ENCODE data around the gene CEBPB.
"Not testable (repeated sequence)": the region's sequence is repeated elsewhere in the genome, so short reads cannot be mapped to it uniquely, and the experiment has no call there.

CEBPB gene

DNA sequence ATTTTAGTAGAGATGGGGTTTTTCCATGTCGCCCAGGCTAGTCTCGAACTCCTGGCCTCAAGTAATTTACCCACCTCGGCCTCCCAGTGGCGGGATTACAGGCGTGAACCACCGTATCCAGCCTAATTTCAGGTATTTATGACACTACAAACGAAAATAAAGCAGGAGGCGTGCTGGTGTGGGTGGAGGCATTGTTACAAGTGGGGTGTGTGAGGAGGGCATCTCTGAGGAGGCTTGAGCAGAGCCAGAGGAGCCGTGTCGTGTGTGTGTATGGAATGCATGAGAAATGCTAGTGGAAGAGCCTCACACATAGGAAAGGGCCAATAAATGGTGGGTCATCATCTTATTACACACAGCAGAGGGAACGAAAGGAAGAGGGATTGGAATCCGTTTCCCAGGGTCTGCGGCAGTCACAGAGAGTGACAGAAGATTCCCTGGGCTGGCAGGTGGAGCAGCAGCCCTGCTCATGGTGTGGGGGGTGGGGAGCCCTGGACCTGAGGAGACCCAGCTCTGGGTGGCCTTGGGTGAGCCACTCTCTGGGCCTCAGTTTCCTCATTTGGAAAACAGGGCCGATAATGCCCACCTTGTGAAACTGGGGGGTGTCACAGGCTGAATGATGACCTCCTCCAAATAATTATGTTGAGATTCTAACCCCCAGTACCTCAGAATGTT lies 19.9 kb upstream of the CEBPB start:
- no peak for DNase-seq

DNA sequence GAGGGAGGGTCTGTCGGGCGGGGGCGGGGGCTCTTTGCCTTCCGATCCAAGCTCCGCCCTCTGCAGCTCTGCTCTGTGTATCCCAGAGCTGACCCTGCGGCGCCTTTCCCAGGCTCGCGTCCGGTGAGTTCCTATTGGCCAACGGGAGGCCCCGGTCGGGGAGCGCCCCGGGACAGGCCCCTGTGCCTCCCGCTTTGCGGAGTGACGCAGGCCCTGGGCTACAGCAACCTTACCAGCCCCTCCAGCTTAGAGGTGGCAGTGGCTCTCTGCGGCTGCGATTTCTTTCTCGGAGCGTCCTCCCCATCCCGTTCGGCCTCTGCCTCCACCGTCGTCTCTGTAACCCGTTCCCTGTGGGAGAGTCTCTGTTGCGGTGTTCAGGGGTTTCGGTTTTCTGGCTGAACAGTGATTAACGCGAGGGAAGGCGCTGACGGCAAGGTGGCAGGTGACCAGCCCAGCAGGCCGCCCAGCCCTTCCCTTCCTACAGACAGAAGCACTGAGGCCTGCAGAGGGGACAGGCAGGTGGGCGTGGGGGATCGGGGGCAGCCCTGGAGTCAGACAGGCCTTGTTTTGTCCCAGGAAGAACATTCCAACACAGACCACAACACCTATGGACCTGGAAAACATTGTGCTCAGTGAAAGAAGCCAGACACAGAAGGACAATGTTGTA lies 18.1 kb upstream of the CEBPB start:
- DNase-seq = no peak

DNA sequence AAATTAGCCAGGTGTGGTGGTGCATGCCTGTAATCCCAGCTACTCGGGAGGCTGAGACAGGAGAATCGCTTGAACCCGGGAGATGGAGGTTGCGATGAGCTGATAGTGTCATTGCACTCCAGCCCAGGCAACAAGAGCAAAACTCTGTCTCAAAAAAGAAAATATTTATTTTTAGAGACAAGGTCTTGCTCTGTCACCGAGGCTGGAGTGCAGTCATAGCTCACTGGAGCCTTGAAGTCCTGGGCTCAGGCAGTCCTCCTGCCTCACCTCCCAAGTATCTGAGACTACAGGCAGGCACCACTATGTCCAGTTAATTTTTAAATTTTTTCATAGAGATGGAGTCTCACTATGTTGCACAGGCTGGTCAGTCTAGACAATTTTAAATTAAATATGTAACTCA lies 16.2 kb upstream of the CEBPB start:
- DNase-seq = no peak

DNA sequence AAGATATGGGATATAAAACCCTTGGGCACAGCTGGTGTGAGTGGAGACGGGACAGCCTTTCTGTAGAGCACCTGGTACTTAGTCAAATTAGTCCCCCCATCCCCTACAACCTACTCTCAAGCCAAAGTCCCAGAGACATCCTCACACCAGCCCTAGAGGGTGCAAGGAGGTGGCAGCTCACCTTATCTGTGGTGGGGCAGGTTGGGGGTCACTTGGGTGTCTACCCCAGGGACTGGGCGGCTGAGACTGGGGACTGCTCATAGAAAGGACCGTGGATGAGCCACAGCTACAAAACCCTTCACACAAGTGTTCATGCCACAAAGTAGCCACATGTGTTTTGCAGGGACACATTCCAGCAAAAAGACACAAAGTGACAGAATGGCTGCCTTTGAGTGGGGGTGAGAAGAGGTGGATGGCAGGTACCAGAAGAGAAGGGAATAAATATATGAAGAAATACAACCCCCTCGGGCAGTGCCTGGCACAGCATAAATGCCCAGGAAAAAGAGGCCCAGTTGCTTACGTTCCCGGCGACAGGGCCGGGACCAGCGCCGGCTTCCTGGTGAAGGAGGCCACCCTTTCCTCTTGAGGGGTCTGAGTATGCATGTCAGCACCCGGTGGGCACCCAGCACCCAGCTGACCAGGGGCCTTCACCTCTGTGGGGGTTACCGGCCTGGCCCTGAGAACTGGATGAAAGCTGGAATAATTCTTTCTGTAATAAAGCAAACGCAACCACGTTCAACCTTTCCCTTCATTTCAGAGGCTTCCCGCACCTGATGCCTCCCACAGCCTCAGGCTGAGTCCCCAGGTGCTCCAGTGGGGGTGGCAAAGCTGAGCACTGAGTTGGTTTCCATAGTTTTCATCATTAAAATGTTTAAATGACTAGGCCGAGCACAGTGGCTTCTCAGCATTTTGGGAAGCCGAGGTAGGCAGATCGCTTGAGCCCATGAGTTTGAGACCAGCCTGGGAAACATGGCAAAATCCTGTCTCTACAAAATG lies 14.4 kb upstream of the CEBPB start:
- no peak for DNase-seq

DNA sequence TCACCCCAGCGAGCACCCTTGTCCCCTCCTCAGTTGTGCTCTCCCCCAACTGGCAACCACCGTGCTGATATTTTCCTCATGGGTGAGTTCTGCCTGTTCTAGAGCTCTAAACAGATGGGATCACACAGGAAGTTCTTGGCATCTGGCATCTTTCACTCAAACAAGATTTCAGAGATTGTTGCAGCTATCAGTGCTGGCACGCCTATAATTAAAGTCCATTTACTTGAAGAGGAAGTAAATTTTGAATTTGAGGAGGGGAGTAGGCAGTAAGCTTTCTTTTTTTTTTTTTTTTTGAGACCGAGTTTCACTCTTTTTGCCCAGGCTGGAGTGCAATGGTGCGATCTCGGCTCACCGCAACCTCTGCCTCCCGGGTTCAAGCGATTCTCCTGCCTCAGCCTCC lies 12.0 kb upstream of the CEBPB start:
- DNase-seq = not testable (repeated sequence)

DNA sequence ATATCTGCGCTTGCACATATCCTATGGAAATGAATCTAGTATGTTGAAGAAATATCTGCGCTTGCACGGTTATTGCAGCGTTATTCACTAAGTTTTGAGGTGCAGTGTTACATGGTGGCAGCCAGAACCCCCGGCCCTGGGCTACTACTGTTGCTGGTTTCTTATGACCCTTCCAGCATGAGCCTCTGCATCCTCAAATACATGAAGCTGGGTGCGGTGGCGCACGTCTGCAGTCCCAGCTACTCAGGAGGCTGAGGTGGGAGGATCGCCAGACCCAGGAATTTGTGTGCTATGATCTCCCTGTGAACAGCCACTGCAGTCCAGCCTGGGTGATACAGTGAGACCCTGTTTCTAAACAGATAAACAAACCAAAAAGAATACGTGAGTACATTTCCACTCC lies 9.3 kb upstream of the CEBPB start:
- DNase-seq = no peak

DNA sequence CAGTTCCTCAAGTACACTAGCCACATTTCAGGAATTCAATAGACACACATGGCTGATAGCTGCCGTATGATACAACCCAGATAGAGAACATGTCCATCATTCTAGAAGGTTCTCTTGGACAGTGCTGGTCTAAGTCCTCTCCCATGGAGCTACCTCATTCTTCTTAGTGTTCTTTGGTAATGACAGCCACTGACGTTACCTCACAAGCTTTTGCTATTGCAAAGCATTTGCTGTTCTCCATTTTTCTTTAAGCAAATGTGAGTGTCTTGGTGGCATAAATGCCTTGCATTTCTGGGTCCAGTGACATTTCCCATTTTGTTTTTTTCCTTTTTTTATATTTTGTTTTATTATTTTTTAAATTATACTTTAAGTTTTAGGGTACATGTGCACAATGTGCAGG lies 8.3 kb upstream of the CEBPB start:
- no peak for DNase-seq

DNA sequence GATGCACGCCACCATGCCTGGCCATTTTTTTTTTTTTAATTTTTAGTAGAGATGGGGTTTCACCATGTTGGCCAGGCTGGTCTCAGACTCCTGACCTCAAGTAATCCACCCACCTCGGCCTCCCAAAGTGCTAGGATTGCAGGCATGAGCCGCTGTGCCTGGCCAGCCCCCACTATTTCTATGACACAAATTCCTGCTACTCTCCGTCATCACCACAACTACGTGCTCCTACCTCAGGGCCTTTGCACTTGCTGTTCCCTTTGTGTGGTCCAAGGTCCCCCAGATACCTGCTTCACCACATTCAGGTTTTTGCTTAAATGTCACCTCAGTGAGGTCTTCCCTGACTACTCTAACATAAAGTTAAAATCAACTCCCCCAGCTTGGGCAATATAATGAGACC lies 5.2 kb upstream of the CEBPB start:
- no peak for DNase-seq

DNA sequence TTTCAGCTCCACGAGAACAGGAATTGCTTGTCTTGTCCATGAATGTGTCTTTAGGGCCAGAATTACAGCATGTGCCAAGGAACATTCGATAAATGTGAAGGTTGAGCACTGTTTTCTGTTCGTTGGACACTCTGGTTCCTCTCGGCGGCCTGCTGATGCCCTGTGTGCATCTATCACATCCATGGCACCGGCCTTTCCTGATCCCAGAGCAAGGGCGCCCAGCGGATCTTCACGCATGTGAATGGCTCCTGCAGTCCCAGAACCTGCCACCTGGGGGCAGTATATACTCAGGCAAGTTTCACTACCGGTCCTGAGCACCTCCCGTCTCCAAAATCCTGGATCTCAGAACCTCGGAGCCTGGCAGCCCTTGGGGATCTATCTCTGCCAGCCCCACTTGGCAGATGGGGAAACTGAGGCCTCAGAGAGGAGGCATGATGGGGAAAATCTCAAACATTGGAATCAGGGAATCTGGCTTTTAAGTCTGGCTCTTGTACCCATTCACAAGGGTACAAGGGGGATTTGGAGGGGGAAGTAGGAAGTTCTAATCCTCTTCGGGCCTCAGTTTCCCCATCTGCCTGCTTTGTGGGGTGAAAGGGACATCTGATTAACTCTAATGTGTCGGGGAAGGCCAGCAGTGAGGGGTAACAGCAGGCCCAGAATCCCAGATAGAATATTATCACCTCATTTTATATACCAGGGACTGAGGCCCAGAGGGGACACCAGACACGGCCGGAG lies 4.3 kb upstream of the CEBPB start:
- DNase-seq = peak; percentile 94 to 97

DNA sequence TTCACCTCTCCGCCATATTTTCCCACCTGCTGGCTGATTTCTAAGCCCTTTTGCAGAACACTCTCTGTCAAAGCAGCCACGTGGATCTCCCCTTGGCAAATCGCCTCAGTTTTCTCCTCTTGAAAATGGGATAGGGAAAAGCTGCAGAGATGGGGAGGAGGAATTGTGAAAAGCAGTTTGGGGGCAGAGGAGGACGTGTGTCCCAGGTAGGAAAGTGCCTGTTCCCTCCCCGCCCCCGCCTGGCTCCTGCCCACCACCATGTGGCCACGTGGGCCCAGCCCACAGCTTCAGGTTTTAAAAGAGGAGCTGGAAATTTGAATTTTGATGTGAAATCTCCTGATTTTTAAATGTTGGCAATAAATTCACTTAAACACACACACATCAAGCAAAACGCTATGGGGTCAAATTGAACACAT lies 3.6 kb upstream of the CEBPB start:
- no peak for DNase-seq

DNA sequence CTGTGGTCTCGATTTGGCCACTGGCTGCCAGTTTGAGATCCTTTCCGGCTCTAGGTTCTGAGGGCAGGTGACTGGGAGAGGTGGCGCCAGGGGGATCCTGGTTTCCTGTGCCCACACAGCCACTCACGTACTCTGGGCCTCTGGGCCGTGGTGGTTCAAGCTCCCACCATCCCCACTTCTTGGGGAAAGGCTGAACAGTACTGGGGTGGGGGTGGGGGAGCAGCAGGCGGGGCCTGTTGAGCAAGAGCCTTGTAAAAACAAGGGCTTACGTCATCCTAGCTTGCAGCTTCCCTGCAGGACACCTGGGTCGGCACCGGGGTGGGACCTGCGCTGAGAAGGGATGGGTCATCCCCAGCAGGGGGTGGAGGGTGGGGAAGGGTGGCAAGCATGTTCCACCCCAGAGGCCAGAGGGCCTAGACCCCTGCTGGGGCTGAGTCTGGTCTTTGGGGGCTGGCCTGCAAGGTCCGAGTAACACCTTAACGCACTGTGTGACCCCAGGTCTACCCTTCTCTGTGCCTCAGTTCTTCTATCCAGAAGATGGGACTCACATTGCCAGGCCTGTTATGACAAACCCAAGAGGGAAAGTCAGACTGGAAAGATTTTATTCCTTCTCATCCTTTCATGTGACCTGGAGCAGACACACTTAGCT lies 3.1 kb upstream of the CEBPB start:
- DNase-seq = no peak

DNA sequence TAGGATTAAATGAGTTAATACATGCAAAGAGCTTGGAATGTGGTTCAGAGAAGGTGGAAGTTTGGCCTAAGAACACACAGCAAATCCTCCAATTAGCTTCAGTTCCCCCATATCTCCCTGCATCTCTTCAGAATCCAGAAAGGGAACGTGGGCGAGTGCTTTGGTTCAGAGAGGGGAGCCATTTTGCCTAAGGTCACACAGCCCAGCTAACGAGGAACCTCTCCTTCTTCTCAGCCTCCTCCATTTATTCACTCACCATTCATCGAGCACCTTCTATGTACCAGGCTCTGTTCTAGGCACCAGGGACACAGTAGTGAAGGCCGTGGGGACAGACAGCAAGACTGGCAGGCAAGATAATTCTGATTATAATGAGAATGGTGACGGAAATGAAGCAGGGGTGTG lies 2.3 kb upstream of the CEBPB start:
- DNase-seq = no peak

DNA sequence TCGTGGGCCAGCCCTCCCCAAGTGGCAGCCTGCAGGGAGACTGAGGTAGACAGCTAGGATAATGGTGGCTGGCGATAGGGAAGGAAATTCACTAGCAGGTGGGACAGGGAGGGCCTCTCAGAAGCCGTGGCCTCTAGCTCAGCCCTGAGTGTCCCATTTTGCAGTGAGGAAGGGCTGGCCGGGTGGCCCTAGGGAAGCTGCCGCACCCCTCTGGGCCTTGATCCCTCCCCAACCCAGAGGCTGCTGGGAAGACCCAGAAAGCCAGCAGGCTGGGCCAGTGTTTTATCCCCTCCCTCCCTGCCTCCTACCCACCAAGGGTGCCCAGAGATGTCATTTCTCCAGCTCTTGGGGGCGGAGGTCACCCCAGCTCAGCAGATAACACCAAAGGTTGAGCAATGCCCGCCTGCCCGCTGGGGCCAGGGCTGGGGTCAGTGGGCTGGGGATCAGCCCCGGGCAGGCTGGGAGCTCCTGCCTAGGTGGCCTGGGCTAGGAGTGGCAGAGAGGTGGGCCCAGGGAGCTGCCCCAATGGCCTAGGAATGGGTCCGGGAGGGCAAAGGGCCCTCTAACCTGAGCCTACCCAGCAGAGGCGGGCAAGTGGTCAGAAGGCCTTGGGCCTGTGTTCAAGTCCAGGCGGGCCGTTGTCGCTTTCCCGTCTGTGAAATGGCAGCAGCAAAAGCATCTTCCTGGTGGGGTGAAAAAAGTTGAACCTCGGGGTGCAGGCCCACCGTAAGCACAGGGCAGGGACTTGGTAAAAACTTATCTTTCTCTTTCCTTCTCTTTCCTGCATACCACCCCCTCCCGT lies 1.6 kb upstream of the CEBPB start:
- DNase-seq = no peak

DNA sequence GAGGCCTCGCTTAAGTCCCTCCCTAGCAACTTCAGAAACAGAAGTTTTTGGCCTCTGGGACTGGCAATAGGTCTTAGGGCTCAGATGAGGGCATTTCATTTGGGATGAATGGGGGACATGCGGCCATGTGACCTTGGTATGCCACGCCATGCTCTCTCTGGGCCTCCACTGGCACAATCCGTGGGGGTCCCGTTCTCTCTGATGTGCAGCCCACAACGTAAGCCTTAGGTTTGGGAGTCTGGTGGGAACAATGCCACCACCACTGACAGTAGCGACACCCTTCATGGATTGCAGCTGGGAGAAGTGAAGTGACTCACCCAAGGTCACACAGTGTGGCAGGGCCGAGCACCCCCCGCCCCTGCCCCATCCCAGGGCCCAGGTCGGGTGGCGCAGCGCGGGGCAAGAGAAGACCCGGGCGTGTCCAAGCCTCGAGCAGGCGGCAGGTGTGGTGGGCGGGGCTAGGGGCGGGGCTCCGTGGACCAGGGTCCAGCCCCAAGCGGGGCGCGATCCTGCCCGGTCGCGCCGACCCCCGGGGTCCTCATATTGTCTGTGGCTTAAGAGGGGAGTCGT lies 864 bp upstream of the CEBPB start:
- DNase-seq = no peak

DNA sequence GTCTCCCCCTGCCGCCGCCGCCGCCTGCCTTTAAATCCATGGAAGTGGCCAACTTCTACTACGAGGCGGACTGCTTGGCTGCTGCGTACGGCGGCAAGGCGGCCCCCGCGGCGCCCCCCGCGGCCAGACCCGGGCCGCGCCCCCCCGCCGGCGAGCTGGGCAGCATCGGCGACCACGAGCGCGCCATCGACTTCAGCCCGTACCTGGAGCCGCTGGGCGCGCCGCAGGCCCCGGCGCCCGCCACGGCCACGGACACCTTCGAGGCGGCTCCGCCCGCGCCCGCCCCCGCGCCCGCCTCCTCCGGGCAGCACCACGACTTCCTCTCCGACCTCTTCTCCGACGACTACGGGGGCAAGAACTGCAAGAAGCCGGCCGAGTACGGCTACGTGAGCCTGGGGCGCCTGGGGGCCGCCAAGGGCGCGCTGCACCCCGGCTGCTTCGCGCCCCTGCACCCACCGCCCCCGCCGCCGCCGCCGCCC lies 474 bp downstream of the CEBPB start:
- peak; percentile 77 to 80 for DNase-seq

DNA sequence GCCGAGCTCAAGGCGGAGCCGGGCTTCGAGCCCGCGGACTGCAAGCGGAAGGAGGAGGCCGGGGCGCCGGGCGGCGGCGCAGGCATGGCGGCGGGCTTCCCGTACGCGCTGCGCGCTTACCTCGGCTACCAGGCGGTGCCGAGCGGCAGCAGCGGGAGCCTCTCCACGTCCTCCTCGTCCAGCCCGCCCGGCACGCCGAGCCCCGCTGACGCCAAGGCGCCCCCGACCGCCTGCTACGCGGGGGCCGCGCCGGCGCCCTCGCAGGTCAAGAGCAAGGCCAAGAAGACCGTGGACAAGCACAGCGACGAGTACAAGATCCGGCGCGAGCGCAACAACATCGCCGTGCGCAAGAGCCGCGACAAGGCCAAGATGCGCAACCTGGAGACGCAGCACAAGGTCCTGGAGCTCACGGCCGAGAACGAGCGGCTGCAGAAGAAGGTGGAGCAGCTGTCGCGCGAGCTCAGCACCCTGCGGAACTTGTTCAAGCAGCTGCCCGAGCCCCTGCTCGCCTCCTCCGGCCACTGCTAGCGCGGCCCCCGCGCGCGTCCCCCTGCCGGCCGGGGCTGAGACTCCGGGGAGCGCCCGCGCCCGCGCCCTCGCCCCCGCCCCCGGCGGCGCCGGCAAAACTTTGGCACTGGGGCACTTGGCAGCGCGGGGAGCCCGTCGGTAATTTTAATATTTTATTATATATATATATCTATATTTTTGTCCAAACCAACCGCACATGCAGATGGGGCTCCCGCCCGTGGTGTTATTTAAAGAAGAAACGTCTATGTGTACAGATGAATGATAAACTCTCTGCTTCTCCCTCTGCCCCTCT lies 1.1 kb downstream of the CEBPB start:
- peak; percentile 74 to 77 for DNase-seq

DNA sequence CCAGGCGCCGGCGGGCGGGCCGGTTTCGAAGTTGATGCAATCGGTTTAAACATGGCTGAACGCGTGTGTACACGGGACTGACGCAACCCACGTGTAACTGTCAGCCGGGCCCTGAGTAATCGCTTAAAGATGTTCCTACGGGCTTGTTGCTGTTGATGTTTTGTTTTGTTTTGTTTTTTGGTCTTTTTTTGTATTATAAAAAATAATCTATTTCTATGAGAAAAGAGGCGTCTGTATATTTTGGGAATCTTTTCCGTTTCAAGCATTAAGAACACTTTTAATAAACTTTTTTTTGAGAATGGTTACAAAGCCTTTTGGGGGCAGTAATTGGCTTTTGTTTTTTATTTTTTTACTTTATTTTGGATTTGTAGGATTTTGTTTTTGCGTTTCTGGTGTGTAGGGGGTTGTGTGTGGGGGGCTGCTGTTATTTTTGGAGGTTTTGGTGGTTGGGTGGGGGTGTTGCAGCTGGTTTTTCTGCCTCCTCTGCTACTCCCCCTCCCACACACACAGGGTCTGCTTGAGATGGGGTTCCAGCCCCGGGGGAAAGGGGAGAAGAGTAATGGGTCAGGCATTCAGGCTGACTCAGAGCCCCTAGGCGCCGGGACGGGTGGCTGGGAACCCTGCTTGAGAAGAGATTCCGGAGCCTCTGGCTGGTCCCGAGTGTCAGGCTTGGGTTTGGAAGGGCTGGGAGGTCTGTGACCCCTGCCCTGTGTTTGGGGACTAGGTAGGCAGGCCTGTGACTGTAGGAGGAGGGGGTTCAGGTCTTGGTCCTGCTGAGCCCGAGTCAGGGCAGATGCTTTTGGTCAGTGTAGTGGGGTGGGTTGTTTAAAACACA lies 2.0 kb downstream of the CEBPB start:
- DNase-seq = peak; percentile 86 to 87

DNA sequence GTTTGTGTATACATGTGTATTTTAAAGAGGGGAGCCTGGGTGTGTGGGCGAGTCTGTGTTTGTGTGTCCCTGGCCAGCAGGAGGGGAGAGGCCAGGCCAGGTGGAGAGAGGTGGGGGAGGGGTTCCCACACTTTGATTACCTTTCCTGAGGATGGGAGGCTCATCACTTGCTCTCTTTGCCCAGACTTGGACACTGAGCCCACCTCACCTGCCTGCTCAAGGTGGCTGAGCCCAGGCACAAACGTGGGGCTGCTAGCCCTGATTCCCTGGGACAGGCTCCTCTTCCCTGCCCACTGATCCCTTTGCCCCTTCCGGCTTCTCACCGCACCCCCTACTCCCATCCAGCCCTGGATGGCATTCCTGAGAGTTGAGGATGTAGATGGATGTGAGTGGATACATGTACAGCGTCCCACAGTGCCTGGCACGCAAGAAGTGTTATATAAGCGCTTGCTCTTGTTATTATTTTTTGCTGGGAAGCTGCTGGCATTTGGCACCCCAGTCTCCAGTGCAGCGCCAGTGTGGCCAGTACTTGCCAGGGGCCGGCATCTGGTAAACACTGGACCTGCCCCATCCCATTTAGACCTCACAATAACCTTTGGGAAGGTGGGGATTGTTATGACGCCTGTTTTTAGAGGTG lies 2.7 kb downstream of the CEBPB start:
- no peak for DNase-seq

All from activated T-cell treated with anti-CD3 and anti-CD28 coated beads, Interleukin-2, amount 50 U/mL, for 48 hours (primary cell).